HTR-8/SVneo (cell line): ENCODE data around the gene LAMA2.

Experiments
- DNase-seq: peaks from one replicate; pipeline ENCODE4 v3.0.0; 2011; ENCODE audit warnings: low spot score, mixed read lengths; ENCODE audit not compliant: insufficient read length
- FAIRE-seq: peaks from 2 replicates; lab custom pipeline; 2011; peaks lifted over from hg19 to GRCh38; lab: Jason Lieb, UNC

Gene LAMA2, protein sequence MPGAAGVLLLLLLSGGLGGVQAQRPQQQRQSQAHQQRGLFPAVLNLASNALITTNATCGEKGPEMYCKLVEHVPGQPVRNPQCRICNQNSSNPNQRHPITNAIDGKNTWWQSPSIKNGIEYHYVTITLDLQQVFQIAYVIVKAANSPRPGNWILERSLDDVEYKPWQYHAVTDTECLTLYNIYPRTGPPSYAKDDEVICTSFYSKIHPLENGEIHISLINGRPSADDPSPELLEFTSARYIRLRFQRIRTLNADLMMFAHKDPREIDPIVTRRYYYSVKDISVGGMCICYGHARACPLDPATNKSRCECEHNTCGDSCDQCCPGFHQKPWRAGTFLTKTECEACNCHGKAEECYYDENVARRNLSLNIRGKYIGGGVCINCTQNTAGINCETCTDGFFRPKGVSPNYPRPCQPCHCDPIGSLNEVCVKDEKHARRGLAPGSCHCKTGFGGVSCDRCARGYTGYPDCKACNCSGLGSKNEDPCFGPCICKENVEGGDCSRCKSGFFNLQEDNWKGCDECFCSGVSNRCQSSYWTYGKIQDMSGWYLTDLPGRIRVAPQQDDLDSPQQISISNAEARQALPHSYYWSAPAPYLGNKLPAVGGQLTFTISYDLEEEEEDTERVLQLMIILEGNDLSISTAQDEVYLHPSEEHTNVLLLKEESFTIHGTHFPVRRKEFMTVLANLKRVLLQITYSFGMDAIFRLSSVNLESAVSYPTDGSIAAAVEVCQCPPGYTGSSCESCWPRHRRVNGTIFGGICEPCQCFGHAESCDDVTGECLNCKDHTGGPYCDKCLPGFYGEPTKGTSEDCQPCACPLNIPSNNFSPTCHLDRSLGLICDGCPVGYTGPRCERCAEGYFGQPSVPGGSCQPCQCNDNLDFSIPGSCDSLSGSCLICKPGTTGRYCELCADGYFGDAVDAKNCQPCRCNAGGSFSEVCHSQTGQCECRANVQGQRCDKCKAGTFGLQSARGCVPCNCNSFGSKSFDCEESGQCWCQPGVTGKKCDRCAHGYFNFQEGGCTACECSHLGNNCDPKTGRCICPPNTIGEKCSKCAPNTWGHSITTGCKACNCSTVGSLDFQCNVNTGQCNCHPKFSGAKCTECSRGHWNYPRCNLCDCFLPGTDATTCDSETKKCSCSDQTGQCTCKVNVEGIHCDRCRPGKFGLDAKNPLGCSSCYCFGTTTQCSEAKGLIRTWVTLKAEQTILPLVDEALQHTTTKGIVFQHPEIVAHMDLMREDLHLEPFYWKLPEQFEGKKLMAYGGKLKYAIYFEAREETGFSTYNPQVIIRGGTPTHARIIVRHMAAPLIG (N-terminal part only)

DNA sequence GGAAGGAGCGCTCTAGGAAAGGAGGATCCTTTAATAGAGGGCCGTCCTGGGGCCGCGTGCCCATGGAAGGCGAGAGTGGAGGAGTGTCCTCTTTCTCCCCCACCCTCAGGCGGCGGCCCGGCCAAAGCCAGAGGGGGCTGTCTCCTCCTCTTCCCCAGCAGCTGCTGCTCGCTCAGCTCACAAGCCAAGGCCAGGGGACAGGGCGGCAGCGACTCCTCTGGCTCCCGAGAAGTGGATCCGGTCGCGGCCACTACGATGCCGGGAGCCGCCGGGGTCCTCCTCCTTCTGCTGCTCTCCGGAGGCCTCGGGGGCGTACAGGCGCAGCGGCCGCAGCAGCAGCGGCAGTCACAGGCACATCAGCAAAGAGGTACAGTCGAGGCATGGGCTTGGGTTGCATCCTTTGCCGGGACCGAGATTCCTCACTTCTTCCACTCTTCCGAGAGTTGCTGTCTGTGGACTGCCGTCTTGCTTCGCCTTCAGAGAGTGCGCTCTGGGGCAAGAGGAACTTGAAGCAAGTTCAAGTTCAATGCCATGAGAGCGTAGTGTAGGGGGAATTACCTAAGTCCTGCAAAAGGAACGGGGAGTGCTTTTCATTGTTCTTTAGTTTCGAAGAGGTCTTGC, at the start of gene LAMA2:
TSS of gene LAMA2 (plus strand) at position 148 of the 621 bp plus-strand sequence. CDS start at position 256, 108 bp downstream.
- no peak for DNase-seq
- no peak for FAIRE-seq

DNA sequence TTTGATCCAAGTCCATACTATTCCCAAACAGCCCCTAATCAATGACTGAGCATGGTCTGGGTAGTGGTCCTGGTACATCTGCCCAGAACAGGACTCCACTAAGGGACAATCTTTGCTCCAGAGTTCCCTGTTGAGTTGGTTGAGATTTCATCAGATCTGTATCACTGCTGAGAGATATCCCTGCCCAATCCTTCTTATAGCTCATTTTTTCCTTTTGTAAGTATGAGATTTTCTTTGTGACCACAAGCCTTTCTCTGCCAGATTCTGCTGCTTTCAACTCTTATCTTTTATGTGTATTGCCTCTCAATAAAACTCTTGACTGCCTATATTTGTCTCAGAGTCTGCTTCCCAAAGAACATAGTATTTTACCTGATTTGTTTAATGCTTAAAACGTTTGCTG, 46.2 kb upstream of the LAMA2 start:
- FAIRE-seq (no peak), DNase-seq (no peak)

DNA sequence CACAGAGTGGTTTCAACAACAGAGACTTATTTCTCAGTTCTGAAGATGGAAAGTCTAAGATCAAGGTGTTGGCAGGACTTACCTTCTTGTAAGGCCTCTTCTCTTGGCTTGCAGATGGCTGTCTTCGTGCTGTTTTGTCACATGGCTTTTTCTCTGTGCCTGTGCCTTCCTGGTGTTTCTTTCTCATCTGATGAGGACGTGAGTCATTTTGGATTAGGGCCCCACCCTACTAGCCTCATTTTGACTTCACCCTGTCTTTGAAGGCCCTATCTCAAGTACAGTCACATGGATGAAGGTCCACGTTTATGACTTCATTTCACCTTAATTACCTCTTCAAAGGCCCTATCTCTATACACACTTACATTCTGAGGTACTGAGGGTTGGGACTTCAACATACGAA, 41.4 kb upstream of the LAMA2 start:
- DNase-seq: no peak
- FAIRE-seq: no peak

DNA sequence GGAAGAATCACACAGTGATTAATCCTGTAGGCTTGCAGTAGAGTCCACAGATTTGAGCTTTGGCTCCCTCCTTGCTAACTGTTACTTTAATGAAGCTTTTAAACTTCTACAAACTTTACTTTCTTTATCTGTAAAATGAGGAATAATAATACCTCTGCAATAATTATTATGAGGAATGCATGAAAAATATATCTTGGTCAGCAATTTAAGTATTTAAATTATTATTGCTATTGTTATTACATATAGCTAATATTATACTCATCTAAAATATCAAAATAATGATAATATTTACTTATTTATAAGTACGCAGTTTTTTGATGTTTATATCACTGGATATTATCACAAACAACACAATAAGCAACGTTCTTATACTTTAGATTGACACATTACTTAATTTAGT, 38.3 kb upstream of the LAMA2 start:
- FAIRE-seq (no peak), DNase-seq (no peak)

DNA sequence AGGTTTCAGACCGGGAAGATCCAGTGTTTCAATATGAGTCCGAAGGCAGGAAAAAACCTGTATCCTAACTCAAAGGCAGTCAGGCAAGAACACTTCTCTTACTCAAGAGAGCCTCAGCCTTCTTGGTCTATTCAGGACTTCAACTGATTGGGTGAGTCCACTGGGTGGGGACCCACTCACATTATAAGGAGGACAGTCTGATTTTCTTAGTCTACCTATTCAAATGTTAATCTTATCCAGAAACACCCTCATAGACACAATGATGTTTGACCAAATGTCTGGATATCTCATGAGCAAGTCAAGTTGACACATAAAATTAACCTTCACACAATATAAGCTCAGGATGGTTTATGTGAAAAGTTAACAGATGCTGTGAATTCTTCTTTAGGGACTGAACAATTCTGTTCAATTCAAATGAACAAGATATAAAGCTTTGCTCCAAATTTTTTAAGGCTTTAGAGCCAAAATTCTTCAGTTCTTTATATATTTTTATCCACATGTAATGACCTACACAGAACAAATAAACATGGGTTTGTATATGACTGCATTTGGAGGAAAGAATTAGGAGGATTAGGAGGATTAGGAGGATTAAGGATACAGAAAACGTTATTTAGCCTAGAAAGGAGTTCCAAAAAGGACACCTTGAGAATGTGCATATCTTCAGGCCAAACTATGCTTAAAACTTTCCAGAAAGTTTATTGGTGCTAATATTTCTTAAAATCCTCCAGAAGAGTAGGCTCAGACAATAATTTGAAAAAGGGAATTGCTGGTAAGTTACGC, 35.3 kb upstream of the LAMA2 start:
- FAIRE-seq: no peak
- no peak for DNase-seq

DNA sequence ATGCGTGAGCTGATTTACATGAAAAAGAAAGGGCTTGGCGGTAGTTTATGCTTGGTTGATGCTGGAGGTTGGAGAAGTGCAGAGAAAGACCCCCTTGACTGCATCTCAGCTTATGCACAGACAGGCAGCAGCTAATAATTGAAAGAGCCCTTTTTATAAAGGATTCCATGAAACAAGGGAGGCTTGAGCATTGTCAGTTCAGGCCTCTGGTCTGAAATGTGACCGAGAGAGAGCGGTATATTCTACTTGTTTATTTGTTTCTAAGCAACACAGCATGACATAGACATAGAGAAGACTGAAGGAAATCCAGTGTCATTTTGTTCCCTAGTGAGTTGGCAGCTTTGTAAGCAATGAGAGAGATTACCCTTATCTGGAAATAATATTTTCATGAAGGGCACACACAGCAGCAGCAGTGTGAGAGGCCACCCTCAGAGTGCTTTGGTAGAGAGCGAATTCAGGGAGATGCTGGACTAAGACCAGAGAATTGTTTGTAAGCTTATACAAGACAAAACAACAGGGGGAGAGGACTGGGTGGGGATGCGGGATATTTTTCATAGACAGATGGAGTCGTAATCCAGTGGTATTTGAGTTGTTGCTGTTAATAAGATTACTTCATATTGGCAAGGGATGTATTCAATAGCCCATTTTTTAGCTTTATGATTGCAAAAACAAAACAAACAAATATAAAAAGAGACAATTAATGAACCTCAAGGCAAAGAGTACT, 34.6 kb upstream of the LAMA2 start:
- DNase-seq (no peak), FAIRE-seq (no peak)

DNA sequence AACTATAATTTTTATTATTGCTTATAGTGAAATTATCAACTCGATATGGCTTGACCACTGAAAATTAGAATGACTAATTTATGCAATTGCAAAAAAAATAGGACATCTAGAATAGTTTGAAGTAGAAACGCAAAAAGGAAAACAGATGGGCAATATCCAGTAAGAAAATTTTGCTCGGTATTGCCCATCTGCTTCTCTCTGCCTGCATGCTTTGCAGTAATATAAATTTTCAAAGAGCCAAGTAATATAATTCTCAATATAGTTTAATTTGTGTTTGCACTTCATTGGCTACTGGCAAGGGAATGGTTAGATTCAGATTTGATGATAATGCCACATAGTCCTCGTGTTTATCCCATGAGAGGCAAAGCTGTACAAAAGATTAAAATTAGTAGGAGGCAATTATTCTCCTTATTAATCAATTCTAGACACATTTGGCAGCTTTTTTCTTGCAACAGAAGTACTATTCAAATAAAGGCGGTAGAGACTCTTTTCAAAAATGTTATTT, 27.3 kb upstream of the LAMA2 start:
- no peak for FAIRE-seq

DNA sequence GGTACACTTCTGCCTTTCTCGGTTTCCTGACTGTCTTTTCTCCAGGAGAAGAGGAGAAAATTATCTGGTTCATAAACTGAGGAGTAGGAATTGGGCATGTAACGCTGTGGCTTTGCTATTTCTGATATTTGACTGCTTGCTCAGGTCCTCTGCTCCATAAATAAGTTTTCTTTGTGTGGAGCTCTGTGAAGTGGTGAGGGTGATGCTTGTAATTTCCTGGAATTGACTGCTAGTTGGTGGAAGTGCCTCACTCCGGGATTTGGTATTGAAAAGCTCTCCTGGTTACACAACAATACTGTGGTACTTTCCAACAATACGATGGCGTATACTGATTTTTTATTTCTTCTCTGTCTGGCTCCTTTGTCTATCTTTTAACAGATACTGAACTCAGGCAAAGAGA, 25.1 kb upstream of the LAMA2 start:
- DNase-seq (no peak), FAIRE-seq (no peak)

More for the DNA sequence above, 27.3 kb upstream of the LAMA2 start:
- no peak for DNase-seq

DNA sequence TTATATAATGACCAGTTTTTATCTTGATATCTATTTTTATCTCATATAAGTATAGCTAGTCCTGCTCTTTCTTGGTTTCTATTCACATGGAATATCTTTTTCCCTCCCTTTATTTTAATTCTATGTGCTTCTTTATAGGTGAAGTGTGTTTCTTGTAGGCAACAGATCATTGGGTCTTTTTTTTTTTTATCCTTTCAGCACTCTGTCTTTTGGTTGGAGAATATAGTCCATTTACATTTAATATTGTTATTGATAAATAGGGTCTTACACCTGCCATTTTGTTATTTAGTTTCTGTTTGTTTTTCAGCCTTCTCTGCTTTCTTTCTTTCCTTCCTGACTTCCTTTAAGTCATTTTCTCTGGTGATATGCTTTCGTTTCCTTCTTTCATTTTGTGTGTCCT, 22.2 kb upstream of the LAMA2 start:
- FAIRE-seq: no peak
- DNase-seq: no peak

DNA sequence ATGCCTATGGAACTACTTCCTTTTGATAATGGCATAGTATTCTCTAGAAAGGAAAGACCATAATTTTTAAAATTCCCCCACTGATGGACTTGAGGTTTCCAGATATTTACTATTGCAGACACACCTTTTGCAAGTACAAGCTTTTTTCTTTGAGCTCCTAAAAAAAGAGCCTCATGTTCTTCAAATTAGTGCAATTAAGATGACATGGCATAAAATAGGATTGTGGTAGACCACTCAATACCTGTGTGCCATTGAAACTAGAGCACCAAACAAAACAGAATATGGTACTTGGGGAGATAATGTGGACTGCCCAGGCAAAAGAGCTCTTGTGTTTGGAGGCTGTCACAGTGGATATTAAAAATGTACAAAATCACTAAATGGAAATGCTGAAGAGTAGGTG, 19.0 kb upstream of the LAMA2 start:
- DNase-seq: no peak
- FAIRE-seq: no peak

DNA sequence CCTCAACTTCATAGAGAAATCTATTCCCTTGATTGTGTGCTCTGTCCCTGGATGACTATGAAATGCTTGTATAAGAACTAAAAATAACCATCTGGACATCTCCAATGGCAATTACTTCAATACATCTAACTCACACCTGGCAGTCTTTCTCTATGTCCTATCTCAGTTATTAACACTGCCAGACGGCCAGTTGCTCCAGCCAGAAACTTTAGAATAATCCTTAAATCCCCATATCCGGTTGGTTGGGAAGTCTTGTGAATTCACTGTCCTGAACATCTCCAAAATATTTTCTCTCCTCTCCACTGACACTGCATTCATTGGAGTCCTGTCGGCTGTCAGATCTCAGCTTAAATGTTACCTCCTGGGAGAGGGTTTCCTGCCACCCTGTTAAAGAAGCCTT, 12.2 kb upstream of the LAMA2 start:
- DNase-seq (no peak), FAIRE-seq (no peak)

DNA sequence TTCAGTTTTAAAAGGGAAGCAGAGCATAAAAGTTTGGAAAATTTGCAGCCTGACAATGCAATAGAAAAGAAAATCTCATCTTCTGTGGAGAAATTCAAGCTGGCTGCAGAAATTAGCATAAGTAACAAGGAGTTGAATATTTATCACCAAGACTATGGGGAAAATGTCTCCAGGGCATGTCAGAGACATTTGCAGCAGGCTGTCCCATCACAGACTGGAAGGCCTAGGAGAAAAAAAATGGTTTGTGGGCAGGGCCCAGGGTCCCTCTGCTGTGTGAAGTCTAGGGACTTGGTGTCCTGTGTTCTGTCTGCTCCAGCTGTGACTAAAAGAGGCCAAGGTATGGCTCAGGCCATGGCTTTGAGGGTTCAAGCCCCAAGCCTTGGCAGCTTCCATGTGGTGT, 8.1 kb upstream of the LAMA2 start:
- DNase-seq: no peak
- FAIRE-seq: no peak

DNA sequence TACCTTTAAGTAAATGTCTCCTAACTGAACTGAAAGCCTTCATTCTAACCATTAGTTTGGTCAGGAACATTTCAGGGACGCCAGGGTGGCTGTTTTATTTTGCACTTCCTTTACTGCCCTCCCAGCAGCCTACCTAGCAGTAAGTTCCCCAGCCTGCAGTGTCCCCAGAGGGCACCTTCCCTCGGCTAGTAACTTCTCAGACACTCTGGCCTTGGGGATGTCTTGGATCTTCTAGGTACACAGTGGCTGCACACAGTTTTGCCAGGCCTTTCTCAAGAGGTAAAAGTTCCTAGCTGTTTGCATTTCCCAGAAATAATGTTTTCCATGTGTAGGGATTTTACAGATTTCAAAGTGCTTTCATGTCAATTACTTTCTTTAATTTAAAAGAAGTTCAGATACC, 378 bp upstream of the LAMA2 start:
- DNase-seq: no peak
- no peak for FAIRE-seq

DNA sequence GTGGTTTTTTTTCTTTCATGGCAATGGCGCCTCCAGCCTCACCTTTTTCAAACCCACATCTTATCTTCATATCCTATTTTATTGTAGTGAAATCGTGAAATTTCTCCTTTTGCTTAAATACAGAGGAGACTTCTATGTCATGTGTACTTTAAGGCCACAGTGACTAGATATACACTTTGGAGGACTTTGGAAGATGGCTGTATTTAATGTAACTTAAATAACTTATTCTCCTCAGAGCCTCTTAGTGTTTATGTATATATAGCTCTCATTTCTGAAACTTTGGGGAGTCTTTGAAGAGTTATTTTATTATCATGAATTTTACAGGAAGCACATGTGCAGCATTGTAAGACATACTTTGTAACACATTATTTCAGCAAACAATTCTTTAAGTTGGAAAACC, 968 bp downstream of the LAMA2 start:
- FAIRE-seq (no peak), DNase-seq (no peak)

DNA sequence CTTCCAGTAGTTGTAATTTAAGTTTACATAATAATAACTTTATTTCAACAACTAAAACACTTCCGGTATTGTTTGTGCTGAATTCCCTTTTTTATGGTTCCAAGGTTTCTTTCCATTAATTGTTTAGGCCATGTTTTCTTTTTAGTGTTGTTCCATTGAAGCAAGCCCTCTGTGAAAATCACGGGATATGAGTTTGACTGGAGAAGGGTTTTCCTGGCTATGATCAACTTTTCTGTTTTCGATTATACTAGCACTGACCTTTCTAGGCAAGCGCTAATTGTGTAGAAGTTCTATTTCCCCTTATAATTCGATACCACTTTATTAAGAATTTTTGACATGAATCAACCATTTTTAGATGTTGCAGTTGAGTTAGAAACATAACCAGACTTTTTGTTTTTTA, 2.4 kb downstream of the LAMA2 start:
- no peak for DNase-seq
- no peak for FAIRE-seq

DNA sequence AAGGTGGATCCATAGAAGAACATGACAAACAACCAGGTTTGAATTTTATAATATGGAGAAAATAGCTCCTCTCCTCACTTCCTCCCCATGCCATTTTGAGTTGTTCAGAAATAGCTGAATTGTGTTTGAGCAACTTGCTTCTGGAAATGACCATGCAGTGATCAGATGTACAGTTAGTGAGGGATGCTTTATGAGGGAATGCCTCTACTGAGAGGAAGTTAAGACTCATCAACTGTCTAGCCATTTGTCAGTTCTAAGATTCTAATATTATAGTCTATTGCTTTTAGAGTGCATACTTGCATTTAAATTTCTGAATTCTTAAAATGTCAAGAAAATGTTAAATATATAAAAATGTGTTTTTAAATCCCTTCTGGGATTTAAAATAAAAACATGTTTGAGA, 3.8 kb downstream of the LAMA2 start:
- no peak for FAIRE-seq
- no peak for DNase-seq

DNA sequence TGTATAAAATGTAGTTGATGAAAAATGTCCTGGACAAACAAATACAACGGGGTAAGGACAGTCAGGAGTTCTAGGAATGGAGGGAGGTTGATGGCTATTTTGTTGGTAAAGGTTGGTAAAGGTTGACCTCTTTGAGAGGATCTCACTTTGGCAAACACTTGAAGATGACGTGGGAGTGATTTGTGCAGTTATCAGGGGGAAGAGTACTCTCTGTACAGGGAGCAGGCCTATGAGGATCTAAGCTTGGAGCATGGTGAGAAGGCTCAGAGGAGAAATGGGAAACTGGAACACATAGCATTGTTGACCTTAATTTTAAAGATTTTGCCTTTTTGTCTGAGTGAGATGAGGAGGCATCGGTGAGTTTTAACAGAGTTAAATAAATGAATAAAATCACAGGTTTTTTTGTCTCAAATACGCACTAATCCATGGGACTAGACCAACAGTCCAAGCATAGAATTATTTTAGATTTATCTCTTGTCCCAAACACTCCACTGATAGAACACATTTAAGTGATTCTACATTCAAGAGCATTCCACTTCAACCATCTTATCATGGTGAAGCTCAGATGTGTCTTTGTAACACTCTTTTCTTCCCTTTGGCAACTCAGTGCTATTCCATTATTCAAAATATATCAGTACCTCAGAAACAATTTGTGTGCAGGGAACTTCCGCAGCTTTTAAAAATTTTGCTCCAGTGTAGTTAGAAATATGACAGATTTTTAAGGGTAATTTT, 5.7 kb downstream of the LAMA2 start:
- no peak for FAIRE-seq

DNA sequence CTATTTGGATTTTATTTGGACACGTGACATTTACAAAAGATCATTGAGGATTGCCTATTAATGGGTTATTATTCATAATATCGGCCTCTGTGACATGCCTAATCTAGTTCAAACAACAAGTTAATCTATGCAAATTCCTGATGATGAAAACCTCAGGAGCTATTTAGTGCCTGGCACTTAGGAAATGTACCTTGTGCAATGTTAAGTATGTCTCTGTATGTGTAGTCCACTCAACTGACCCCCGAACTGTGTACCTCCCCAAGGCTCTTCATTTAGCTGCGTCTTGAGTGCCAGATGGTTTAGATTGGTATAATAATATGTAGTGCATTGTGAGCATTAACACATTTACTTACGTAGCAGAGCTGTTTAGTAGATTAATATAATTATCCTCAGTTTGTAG, 6.9 kb downstream of the LAMA2 start:
- FAIRE-seq (no peak), DNase-seq (no peak)

More for the DNA sequence above, 5.7 kb downstream of the LAMA2 start:
- no peak for DNase-seq
